NCI-H748 (cell line): ENCODE data around the gene CDH4.

Experiments used
- DNase-seq: peaks from one replicate; lab custom pipeline; 2025; ENCODE audit not compliant: unreplicated experiment; lab: John Stamatoyannopoulos, UW

Gene CDH4

GRCh38 chr20:61251529-61252393, at the start of gene CDH4:
TSS of gene CDH4 (plus strand) at chr20:61252261.
- DNase-seq, result peak; percentile 70

DNA sequence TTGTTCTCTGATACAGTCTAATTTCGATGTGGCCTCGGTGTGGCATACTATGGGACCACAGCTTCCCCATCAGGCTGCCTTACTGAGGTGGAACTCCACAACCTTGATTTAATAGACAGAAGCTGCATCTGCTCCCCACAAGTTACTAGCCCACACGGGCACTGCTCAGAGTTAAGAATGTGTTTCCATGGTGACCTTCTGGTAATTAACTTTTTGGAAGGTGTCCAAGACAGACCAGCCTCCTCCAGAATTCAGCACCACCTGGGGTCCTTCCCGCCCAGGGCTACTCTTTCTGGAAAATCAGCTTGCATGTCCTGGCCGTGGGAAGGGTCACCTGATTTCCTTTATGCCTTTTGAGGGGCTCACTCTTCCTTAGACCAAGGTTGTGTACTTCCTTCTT, 48.7 kb upstream of the CDH4 start:
- peak; percentile 81 for DNase-seq

DNA sequence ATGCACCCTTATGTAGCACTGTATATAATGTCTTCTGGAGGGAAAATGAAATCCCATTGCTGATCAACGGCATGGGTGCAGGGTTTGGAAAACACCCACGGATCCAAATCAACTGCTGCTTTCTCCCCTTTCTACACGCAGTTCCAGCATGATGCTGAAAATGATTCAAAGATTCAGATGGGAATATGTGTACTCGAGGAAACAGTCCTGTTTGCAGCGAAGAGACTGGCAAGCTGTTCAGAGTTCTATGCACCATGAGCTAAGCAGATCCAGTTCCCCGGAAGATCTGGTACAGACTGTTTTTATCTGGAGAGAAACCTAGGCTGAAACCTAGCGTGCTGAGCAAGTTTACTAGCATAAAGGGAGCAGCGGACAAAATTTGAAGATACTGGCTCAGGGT, 47.9 kb upstream of the CDH4 start:
- no peak for DNase-seq

DNA sequence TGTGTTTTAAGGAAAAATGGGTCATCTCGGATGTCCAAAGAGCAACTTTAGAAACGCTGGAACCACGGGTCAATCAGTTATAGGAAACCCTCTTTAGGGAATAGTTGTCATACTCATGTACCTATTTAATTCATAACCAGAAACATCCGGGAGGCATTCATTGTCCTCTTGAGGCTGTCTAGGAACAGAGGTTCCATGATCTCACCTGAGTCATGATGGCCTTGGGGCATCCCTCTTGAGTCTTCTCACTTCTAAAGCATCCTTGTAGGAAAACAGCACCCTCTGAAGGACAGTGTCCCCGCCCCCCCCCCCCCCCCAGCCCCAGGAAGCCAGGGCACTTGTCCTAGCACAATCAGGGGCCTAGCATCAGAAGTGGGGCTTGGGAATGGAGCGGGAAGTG, 46.3 kb upstream of the CDH4 start:
- no peak for DNase-seq

- no peak for DNase-seq
Measured at GRCh38 chr20:61210862-61211261, 41.2 kb upstream of the CDH4 start.

GRCh38 chr20:61217848-61218247, 34.2 kb upstream of the CDH4 start:
- DNase-seq, result no peak

DNA sequence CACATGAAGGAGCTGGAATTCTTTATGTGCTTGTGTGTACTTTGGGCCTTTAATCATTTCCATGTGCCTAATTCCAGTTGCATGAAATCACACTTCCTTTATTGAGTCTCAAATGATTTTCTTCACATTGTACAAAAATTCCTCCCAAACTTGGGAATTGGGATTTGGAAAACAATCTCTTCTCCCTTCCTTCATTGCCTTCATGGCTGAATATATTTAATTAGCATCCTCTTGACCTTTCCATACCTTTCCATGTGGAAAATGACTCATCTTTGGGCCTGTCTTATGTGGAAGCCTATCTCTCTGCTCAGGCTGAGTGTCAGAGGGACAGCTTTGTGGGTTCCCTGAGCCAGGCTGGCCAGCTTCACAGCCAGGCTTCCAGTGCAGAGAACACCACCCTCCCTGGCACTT, 33.0 kb upstream of the CDH4 start:
- no peak for DNase-seq

DNA sequence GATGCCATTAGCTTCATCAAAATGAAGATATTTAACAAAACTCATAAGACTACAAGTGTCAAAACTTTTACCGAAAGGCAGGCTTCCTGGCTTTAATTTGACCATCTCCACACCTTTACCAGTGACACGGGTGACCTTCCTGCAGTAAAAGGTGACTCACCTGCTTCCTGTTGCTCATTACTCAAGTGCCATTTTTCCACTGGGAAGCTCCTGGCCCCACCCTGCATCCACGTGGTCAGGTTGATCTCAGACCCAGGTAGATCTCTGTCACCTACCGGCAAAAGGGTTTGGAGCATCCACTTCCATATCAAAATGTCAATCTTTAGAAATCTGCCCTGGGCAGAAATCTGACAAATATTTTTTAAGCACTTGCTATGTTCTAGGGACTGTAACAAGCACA, 31.9 kb upstream of the CDH4 start:
- peak; percentile 27 for DNase-seq

DNA sequence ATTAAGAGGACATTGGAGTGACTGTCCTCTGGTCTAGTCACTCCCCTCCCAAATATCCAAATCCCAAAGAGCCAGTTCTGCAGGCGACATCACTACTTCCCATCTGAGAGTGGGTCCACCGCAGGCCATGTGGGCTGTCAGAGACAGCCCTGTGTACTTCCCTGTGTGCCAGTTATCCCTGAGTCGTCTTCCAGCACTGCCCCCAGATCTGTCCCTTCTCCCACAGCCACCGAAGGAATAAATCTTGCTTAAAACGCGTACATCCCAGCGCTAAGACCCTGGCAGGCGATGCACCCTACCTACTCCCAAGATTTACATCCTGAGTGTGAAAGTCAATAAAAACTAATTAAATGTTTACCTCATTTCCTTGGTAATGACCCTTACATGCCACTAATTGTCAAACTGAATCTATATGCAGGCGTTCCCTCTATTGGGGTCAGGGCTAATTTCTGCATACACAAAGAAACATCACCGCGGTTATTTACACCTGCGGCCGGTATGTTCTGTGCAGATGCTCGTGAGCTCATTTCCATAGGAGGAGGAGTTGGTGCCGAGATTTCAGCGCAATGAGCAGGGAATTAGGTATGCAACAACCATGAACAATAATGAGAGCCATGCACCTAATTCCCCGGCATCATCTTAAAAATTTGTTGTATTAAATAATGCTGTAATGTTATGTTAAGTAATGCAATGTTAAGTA, 31.3 kb upstream of the CDH4 start:
- DNase-seq, result peak; percentile 40

DNA sequence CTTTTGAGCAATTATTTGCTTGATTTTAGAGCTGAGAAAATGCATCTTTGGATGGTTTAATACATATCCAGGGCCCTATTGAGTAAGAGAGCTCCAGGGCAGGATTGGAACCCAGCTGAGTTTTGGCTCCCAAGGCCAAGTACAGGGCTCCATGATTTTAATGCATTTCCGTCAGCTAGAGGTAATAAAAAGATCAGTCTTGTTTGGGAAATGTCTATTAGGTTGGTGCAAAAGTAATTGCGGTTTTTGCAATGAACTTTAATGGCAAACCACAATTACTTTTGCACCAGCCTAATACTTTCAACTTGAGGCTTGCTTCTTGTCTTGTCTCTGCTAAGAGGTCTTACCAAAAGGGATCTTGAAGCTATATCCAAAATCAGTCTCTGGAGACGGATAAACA, 29.4 kb upstream of the CDH4 start:
- no peak for DNase-seq

- no peak for DNase-seq
Measured at GRCh38 chr20:61223121-61223520, 28.9 kb upstream of the CDH4 start.

DNA sequence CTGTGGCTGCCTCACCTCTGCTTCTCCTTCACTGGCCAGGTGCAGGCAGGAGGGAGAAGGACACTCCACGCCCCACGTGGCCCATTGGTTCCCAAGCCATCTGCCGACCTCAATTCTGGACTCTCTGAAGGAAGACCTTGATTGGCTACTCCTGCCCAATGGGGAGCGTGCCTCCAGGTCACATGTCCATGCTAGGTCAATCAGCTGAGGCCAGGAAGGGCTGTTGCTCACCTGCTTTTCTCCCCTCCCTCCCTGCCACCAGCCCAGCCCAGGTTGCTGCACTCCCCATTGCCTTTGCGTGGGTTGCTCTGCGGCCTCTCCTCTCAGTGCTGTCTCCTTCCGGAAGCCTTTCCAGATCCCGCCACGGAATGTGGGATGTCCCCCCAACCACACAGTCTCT, 21.9 kb upstream of the CDH4 start:
- DNase-seq, result no peak

DNA sequence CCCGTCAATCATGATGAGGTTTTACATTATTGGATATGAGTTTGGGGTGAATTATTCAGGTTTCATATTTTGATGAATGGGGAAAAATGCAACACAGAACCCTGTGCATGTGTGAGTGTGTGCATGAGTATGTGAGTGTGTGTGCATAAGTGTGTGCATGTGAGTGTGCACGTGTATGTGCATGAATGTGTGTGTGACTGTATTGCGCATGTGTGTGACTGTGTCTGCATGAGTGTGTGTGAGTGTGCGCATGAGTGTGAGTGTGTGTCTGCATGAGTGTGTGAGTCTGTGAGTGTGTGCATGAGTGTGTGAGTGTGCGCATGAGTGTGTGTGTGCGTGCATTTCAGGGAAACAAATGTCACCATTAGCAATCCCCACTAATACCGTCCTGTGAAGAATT, 18.5 kb upstream of the CDH4 start:
- no peak for DNase-seq

DNA sequence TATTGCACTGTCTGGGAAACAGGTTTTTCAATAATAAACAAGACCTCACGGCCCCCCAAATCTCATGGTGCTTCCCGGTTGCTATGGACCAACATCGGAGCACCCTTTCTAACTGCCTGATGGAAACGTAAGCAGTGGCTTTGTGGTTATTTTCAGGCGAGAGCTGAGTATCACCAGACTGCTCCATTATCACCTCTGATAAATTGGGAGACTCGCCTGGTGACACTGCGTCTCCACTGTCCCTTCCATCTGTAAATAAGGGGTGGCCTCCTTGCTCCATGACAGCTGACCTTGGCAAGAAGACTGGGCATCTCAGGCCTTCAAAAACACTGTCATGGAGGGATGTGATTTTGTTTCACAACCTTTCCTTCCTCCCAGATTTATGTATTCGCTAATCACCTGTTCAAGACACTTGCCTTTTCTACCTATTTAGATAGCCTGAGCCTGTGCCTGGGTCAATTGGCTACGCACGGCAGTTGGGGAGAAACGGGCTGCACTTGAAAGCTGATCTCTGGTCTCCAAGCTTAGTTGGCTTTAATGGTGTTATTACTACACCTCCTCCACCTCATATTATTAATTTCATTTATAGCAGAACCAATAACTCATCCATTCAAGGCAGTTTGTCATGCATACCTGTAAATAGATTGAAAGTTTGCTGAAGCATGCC, 17.7 kb upstream of the CDH4 start:
- DNase-seq, result peak; percentile 63

DNA sequence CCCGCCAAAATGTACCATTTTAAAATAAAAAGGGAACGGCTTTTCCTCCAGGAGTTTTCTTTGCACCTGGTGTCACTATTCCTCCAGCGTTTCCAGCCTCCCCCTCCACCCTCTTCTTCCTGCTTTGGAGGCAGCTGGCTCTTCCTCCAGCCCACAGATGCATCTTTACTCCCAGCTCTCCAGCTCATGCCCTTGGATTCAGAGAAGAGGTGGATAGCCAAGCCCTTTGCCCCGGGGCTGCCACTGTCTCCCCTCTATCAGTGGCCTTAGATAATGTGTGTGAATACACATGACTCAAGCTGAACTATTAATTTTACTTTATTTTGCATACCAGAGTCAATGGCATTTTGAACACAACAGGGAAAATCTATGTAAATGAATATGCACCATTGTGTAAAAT, 15.3 kb upstream of the CDH4 start:
- DNase-seq, result no peak

- DNase-seq, result no peak
Measured at GRCh38 chr20:61238813-61239212, 13.2 kb upstream of the CDH4 start.

- DNase-seq, result no peak
Measured at GRCh38 chr20:61240814-61241213, 11.2 kb upstream of the CDH4 start.

- DNase-seq, result no peak
Measured at GRCh38 chr20:61244213-61244612, 7.8 kb upstream of the CDH4 start.

- DNase-seq, result no peak
Measured at GRCh38 chr20:61246269-61246668, 5.8 kb upstream of the CDH4 start.

DNA sequence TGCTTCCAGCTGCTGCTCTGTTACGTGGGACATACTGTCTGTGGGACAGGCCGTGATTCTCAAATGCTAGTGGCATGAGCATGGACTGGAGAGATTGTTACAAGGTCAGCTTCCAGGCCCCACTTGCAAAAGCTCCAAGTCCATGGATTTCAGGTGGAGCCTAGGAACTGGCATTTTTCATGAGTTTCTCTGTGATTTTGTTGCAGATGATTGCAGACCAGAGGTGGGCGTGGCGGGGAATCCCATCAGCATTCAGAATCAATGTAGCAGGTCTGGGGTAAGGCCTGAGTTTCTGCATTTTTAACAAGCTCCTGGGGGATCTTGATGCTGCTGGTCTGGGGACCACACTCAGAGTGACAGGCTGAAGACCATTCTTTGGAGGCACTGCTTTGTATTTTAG, 2.4 kb upstream of the CDH4 start:
- no peak for DNase-seq

DNA sequence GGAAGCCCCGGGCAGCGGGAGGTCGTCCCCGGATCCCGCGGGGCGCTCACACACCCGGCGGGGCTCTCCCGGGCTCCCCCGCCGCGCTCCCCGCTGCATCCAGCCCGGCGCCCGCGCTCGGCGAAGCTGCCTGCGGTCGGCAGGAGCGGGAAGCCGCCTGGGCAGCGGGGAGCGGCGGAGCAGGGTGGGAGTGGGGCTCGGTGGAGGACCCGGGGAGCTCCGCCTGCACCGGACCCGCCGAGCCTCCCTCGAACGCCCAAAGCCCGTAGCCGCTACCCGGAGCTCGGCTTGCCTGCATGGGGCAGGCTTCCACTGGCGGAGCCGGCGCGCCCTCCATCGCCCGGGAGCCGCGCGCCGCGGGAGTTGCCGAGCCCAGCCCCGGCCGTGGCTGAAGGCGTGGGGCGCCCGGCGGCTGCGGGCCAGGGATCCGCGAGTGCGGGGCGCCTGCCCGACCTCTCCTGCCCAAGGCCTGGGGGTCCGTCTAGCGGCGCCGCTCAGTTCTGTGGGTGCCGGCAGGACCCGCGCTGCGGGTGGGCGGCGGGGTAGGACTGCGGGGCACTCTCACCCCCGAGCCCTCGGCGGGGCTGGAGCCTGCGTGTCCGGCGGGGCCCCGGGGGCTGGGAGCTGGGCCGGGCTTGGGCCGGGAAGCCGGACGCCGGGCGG, 671 bp downstream of the CDH4 start:
- DNase-seq, result peak; percentile 47
